Superior temporal gyrus (tissue), 1 donor: ENCODE data around the gene PRR12.
"Not testable (repeated sequence)": the region's sequence is repeated elsewhere in the genome, so short reads cannot be mapped to it uniquely, and the experiment has no call there.

Experiments
- DNase-seq: peaks from one replicate; pipeline ENCODE4 v3.0.0-alpha.2; 2016; ENCODE audit errors: extremely low spot score

Gene PRR12

DNA sequence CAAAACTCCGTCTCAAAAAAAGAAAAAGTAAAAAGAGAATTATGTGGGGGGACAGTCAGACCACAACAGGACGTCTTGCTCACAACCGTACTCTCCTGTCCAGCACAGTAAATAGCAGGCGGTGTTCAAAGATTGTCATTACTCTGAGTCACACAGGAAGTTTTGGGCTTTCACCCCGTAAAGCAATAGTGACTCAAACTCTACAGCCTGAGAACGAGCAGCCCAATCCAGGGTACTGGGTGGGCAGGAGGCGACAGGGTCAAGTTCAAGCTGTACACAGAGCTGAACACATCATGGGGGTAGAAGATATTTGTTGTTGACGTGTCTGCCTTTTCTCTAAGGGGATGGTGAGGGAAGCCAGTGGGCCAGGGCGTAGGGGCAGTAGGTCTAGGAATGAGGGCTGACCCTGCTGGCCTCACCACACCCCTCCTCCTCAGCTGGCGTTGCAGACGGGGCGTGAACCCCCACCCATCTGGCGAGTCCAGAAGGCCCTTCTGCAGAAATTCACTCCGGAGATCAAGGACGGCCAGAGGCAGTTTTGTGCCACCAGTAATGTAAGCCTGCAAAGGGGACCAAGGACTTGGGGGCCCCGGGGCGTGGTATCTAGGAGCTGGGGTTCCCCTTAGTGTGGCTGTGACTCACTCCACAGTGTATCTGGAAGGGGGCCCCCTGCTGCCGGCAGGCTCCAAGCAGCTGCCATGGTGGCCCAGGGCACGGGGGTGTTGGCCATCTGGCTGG lies 23.3 kb downstream of the PRR12 start:
- no peak for DNase-seq

DNA sequence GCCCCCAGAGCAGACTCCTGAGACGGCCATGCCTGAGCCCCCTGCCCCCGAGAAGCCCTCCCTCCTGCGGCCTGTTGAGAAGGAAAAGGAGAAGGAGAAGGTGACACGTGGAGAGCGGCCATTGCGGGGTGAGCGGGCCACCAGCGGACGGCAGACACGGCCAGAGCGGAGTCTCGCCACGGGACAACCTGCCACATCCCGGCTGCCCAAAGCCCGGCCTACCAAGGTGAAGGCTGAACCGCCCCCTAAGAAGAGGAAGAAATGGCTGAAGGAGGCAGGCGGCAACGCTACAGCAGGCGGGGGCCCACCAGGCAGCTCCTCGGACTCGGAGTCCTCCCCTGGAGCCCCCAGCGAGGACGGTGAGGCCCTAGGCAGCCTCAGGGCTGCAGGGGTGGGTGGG lies 24.9 kb downstream of the PRR12 start:
- no peak for DNase-seq

DNA sequence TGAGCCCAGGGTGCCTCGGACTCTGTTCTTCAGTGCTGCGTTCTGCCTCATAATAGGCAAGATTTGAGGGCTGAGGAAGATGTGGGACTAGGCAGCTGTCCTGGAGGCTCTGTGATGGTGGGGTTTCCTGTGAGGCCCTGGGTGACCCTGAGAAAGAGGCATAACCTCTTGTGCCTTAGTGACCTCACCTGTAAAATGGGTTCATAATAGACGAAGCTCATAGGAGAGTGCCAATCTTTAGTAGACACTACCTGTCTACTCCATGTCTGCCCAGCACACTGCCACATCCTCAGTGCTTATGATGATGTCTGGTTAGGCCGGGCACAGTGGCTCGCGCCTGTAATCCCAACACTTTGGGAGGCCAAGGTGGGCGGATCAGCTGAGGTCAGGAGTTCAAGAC lies 25.6 kb downstream of the PRR12 start:
- DNase-seq: no peak

DNA sequence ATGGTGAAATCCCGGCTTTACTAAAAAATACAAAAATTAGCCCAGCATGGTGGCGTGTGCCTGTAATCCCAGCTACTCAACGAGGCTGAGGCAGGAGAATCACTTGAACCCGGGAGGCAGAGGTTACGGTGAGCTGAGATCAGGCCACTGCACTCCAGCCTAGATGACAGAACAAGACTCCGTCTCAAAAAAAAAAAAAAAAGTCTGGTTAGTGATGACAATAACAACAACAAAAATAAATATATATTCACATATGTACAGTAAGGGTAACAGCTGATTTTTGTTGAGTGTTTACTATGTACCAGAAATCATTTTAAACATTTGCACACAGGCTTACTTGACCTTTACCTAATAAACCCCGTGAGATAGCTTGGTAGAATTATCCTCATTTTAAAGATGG lies 26.0 kb downstream of the PRR12 start:
- no peak for DNase-seq

GRCh38 chr19:49617860-49618259 lies 26.9 kb downstream of the PRR12 start:
- DNase-seq: not testable (repeated sequence)

DNA sequence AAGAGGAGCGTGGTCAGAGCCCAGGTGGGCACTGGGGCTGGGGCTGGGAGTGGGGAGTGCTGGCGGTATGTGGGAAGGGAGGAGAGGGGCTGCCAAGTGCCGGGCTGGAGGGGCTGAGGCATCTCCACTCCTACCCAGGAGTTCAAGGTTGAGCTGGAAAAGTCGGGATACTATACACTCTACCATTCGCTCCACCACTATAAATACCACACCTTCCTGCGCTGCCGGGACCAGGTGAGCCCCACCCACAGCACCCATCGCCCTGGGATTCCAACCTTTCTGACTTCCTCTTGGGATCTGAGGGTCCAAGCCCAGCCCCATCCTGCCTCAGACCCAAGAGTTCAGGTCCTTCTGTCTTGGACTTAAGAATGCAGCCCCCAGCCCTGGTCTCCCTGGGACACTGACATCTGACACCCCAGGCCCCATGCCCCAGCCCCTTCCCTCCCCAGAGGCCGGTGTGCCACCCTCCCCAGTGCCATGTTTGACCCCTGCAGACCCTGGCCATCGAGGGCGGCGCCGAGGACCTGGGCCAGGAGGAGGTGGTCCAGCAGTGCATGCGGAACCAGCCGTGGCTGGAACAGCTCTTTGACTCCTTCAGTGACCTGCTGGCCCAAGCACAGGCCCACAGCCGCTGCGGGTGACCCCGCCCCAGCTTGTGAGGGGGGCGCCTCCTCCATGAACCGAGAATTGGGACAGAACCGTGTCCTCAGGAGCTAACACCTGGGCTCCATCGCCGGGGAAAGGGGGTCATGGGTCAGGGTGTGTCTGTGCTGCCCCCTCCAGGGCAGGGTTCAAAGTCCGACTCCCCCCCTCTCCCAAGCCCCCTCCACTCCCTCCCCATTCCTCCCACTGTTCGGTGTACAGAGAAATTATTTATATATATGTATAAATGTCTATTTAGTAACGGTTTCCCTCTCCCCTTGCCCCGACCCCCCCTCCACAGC lies 34.3 kb downstream of the PRR12 start:
- no peak for DNase-seq

DNA sequence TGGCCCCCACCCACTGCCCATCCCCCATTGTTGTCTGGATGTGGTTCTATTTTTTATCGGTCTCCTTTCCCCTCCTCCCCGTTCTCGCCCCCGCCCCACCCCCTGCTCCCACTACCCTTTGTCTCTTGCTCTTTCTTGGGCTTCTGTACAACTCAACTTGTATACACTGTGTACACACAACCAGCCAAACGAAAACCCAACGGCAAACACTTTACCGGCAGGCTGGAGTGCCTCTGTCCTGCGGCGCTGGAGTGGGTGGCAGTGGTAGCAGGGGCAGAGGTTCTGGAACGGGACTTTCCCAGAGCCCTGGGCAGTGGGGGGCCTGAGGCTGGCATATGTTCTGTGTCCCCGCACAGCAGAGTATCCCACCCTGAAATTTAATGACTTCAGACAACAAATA lies 35.2 kb downstream of the PRR12 start:
- no peak for DNase-seq

GRCh38 chr19:49629659-49630058 lies 38.7 kb downstream of the PRR12 start:
- DNase-seq: no peak

- no peak for DNase-seq
Observed at GRCh38 chr19:49631014-49631588, 40.1 kb downstream of the PRR12 start.

- DNase-seq: no peak
Observed at GRCh38 chr19:49631610-49632192, 40.7 kb downstream of the PRR12 start.

DNA sequence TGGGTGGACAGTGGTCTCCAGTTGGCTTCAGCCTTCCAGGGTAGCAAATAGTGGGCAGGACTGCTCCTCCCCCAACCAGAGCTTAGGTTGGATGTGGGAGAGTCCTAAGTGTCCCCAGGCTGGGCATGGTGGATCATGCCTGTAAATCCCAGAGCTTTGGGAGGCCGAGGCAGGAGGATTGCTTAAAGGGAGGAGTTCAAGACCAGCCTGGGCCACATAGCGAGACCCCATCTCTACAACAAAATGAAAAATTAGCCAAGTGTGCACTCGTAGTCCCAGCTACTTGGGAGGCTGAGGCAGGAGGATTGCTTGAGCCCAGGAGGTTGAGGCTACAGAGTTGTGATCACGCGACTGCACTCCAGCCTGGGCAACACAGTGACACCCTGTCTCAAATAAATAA lies 41.6 kb downstream of the PRR12 start:
- DNase-seq: no peak

GRCh38 chr19:49633273-49633672 lies 42.3 kb downstream of the PRR12 start:
- DNase-seq: not testable (repeated sequence)

GRCh38 chr19:49635530-49636232 lies 44.7 kb downstream of the PRR12 start:
- DNase-seq: peak; percentile 11

DNA sequence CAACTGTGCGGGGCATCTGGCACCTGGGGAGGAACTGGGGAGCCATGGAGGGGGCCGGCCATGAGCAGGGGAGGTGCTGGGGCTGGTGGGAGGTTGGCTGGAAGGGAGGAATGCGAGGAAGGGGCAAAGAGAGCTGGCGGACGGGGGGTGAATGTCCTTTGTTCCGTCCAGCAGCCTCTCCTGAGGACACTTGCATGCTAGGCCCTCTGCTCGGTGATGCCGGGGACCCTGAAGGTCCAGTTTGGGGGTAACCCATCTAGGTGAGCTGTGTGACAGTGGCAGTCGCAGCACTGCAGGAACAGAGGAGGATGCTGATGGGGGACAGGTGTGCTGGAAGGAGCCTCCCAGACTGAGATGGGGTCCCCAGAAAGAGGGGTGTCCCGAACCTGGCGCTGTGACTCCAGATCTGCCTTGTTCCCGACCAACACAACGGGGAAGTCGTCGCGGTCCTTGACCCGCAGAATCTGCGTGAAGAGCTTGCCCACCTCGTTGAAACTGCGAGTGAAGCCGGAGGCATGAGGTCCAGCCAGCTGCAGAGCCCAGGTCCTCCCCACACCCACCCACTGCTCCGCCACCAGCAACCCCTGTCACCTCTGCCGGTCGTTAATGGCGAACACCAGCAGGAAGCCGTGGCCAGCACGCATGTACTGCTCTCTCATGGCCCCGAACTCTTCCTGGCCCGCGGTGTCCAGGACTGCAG lies 45.4 kb downstream of the PRR12 start:
- DNase-seq: no peak

DNA sequence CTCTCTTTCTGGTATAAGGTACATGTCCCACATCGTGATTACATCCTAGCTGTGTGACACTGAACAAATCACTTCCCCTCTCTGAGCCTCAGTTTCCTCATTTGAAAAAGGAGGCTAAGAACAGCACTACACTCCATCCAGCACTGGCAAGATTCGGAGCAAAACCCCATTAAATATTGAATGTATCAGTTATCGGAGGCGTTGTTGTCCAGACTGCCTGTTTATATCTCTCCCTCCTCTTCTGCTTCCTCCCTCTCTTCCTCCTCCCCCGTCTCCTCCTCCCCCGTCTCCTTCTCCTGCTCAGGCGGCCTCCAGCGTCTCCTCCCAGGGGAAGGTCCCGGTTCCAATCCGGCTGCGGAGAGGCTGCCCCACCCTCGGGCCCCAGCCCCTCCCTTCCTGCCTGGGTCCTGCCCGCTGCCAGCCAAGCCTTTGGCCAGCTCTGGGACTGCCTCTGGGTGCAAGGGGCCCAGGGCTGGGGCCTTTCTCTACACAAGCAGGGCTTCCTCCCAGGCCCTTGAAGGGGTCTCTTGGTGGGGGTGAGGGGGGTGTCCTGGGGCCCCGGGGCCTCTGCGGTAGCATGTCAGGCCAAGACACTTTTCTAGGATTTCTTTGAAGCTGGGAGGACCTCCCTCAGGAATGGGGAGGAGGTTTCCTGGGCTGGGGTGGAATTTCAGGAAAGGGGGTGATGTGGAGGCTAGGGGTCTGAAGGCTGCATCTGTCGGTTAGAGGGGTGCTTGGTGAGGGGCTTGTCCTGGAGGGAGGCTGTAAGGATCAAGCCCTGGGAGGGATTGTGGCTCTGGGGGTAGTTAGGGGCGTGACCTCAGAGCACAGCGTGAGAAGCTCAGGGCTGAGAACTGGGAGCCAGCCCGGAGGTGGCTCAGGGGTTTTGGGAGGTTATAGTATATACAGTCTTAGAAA lies 47.1 kb downstream of the PRR12 start:
- no peak for DNase-seq

GRCh38 chr19:49639401-49640112 lies 48.6 kb downstream of the PRR12 start:
- DNase-seq: no peak

- DNase-seq: peak; percentile 100
Observed at GRCh38 chr19:49640113-49640898, 49.3 kb downstream of the PRR12 start, which contains the start of gene RRAS. Gene RRAS, minus strand, starts transcription at chr19:49640143. Its CDS starts 45 bp downstream, at chr19:49640098.
